Suprapubic skin (tissue), 4 donors: Measurements from ENCODE around the gene RUNX1.

ENCODE experiments used
- EP300 ChIP-seq: sonication (generic); formaldehyde crosslinking; IDR thresholded peaks from one replicate; pipeline ENCODE4 v1.6.1; 2017; ENCODE audit warnings: antibody characterized with exemption
- POLR2AphosphoS5 ChIP-seq, 3 donors: sonication (generic); formaldehyde crosslinking; IDR thresholded peaks; one replicate each; pipeline ENCODE4 v1.6.1; 2017; ENCODE audit warnings: antibody characterized with exemption in 3 of 3
- TF ChIP-seq, protein P1 (sequence below), 2 donors: fragments of 200-600 bp in 1 of 2; fragments of 450-650 bp in 1 of 2; sonication (generic) in 1 of 2; IDR thresholded peaks; one replicate each; pipeline ENCODE4 v1.5.1; 2016 to 2019; ENCODE audit warnings: antibody characterized with exemption in 2 of 2, mild to moderate bottlenecking in 1 of 2, moderate library complexity in 1 of 2

DNA sequence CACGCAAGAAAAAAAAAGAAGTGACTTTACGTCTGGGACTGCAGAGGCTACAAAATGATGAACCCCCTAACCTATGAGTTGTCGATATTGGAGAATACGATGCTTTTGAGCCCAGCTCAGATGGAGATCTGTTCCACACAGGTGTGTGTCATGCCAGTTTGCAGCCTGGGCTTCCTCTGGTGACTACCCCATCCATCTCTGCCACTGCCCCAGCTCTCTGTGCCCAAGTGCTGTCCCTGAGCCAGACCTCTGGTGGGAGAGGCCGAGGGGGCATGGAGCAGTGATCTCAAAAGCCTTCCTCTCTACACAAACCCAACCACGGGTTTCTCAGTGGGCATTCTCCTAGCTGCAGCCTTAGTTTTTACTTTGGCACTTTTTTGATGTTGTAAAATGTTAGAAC, 239.3 kb downstream of the RUNX1 start:
- TF ChIP-seq, protein P1, sequence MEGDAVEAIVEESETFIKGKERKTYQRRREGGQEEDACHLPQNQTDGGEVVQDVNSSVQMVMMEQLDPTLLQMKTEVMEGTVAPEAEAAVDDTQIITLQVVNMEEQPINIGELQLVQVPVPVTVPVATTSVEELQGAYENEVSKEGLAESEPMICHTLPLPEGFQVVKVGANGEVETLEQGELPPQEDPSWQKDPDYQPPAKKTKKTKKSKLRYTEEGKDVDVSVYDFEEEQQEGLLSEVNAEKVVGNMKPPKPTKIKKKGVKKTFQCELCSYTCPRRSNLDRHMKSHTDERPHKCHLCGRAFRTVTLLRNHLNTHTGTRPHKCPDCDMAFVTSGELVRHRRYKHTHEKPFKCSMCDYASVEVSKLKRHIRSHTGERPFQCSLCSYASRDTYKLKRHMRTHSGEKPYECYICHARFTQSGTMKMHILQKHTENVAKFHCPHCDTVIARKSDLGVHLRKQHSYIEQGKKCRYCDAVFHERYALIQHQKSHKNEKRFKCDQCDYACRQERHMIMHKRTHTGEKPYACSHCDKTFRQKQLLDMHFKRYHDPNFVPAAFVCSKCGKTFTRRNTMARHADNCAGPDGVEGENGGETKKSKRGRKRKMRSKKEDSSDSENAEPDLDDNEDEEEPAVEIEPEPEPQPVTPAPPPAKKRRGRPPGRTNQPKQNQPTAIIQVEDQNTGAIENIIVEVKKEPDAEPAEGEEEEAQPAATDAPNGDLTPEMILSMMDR (IDR thresholded peaks at IDR 0.05): no peak
- TF ChIP-seq POLR2AphosphoS5 (IDR thresholded peaks at IDR 0.05): no peak
- TF ChIP-seq EP300: no peak
